A549 treated with CpdA at 1 μM for 4 hours (cell line): ENCODE results near the gene SLC25A51. TPM values are rescaled to one million over a fixed set of nuclear protein-coding genes. Genes with fewer than 3 reads are reported as not detected.

Source experiments
- total RNA-seq: library from RNA; stranded (reverse); fragments of 200-300 nt; extraction: Qiagen RNA extraction; gene quantifications from 5 replicates; pipeline ENCODE4 v1.2.3, GENCODE V29; 2022; ENCODE audit warnings: low read depth

Gene SLC25A51, protein sequence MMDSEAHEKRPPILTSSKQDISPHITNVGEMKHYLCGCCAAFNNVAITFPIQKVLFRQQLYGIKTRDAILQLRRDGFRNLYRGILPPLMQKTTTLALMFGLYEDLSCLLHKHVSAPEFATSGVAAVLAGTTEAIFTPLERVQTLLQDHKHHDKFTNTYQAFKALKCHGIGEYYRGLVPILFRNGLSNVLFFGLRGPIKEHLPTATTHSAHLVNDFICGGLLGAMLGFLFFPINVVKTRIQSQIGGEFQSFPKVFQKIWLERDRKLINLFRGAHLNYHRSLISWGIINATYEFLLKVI
- 17.7 to 22.8 TPM (median 19.1 TPM) in 5 replicates for total RNA-seq

GRCh38 chr9:37903647-37904444, at the start of gene SLC25A51:
TSS of gene SLC25A51 (minus strand) at chr9:37904127. CDS start at chr9:37888550, 15,577 bp downstream.

Other genes starting within 250 kb of the SLC25A51 start
- 5.6 to 7.1 TPM (median 6.1 TPM) in 5 replicates for gene TRMT10B, start 150.3 kb downstream of the SLC25A51 start, total RNA-seq
- 73.8 to 95.9 TPM (median 91.4 TPM) in 5 replicates for gene EXOSC3, start 119.1 kb downstream of the SLC25A51 start, total RNA-seq
- gene DCAF10, start 103.3 kb downstream of the SLC25A51 start, total RNA-seq: 9.6 to 16.3 TPM (median 12.1 TPM) in 5 replicates
- 37.3 to 64.5 TPM (median 57.0 TPM) in 5 replicates for gene SHB, start 165.1 kb upstream of the SLC25A51 start, total RNA-seq